ENCODE measurements around the gene ATP10A.

GRCh38 chr15:25780479-25781255 lies 82.5 kb downstream of the ATP10A start:
- TF ChIP-seq CTCF (IDR thresholded peaks at IDR 0.05) (no peak), POLR2AphosphoS5 (IDR thresholded peaks at IDR 0.05; ENCODE audit: insufficient read depth in 1 of 2, low read depth in 1 of 2) (no peak)
